ENCODE measurements around the gene INPP5K. TPM values are rescaled to one million over a fixed set of nuclear protein-coding genes. Genes with fewer than 3 reads are reported as not detected.
"Not testable (repeated sequence)": the region's sequence is repeated elsewhere in the genome, so short reads cannot be mapped to it uniquely, and the experiment has no call there.

The INPP5K gene
- total RNA-seq, 1 experiment from 2014 or later: 26.2 TPM

- BruUV-seq (replicated peaks): no TSS peak
- Histone ChIP-seq H3K36me3 (ENCODE audit: insufficient read depth, low read length, poor library complexity, severe bottlenecking) (peaks cover 15% of the 10 kb centered on the region), H3K9me3 (ENCODE audit: low read depth, low read length, poor library complexity, severe bottlenecking) (no peaks in the 10 kb centered on the region), H3K27me3 (replicated peaks; ENCODE audit: insufficient read depth, low read depth, low read length, poor library complexity) (no peaks in the 10 kb centered on the region), H3K4me3 (ENCODE audit: low read depth, low read length, poor library complexity, severe bottlenecking) (no peak overlapping the region), H3K4me1 (ENCODE audit: insufficient read depth, low read length, poor library complexity, severe bottlenecking) (peaks cover 6% of the 10 kb centered on the region), H3K27ac (ENCODE audit: low read depth, low read length, poor library complexity, severe bottlenecking) (no peak overlapping the region)
- ChIA-PET POLR2A (ENCODE audit: low non-redundant PET) (no interaction called here), CTCF (no interaction called here)
- DNase-seq (ENCODE audit: low spot score): no peak
- no peak for TF ChIP-seq EZH2 (IDR thresholded peaks at IDR 0.05; ENCODE audit: borderline replicate concordance, low read depth, low read length, poor library complexity, severe bottlenecking)
- no peak for TF ChIP-seq CTCF (conservative IDR thresholded peaks at IDR 0.05; ENCODE audit: low read depth, low read length)
- intact Hi-C loops (cut with micrococcal nuclease; ENCODE audit: unreplicated experiment): loop anchor here (10.0 kb wide), 1 partner anchor 88 kb away; no protein-coding TSS in a partner anchor
These were observed 63.6 kb downstream of the INPP5K start for GRCh38 chr17:1452836-1453235.

- POLR2A ChIA-PET (ENCODE audit: low non-redundant PET): interaction anchor here (1.5 kb wide), 1 partner anchor 66 kb away, joined by 3 read pairs; the partner anchor contains the start of gene INPP5K
- DNase-seq (ENCODE audit: low spot score); H3K9me3 ChIP-seq (ENCODE audit: low read depth, low read length, poor library complexity, severe bottlenecking); H3K4me1 ChIP-seq (ENCODE audit: insufficient read depth, low read length, poor library complexity, severe bottlenecking); BruUV-seq (replicated peaks); H3K27me3 ChIP-seq (replicated peaks; ENCODE audit: insufficient read depth, low read depth, low read length, poor library complexity); H3K27ac ChIP-seq (ENCODE audit: low read depth, low read length, poor library complexity, severe bottlenecking); H3K4me3 ChIP-seq (ENCODE audit: low read depth, low read length, poor library complexity, severe bottlenecking); CTCF ChIA-PET: not testable (repeated sequence)
- intact Hi-C loops (cut with micrococcal nuclease; ENCODE audit: unreplicated experiment): loop anchor here (10.0 kb wide), 1 partner anchor 85 kb away; no protein-coding TSS in a partner anchor
- peaks cover 15% of the 10 kb centered on the region for H3K36me3 ChIP-seq (ENCODE audit: insufficient read depth, low read length, poor library complexity, severe bottlenecking)
These were observed 66.2 kb downstream of the INPP5K start for GRCh38 chr17:1450261-1450660.

- no TSS peak for BruUV-seq (replicated peaks)
- Histone ChIP-seq H3K4me3 (ENCODE audit: low read depth, low read length, poor library complexity, severe bottlenecking) (no peak overlapping the region), H3K27ac (ENCODE audit: low read depth, low read length, poor library complexity, severe bottlenecking) (no peak overlapping the region), H3K27me3 (replicated peaks; ENCODE audit: insufficient read depth, low read depth, low read length, poor library complexity) (no peaks in the 10 kb centered on the region), H3K36me3 (ENCODE audit: insufficient read depth, low read length, poor library complexity, severe bottlenecking) (peaks cover 15% of the 10 kb centered on the region), H3K9me3 (ENCODE audit: low read depth, low read length, poor library complexity, severe bottlenecking) (no peaks in the 10 kb centered on the region), H3K4me1 (ENCODE audit: insufficient read depth, low read length, poor library complexity, severe bottlenecking) (peaks cover 3% of the 10 kb centered on the region)
- CTCF ChIA-PET: no interaction called here
- intact Hi-C loops (cut with micrococcal nuclease; ENCODE audit: unreplicated experiment): no loop called here
- no peak for TF ChIP-seq CTCF (conservative IDR thresholded peaks at IDR 0.05; ENCODE audit: low read depth, low read length)
- no peak for TF ChIP-seq EZH2 (IDR thresholded peaks at IDR 0.05; ENCODE audit: borderline replicate concordance, low read depth, low read length, poor library complexity, severe bottlenecking)
- POLR2A ChIA-PET (ENCODE audit: low non-redundant PET): interaction anchor here (1.5 kb wide), 1 partner anchor 67 kb away, joined by 3 read pairs; the partner anchor contains the start of gene INPP5K
- DNase-seq (ENCODE audit: low spot score): no peak
These were observed 66.9 kb downstream of the INPP5K start for GRCh38 chr17:1449412-1449967.

- intact Hi-C loops (cut with micrococcal nuclease; ENCODE audit: unreplicated experiment): no loop called here
- DNase-seq (ENCODE audit: low spot score): no peak
- Histone ChIP-seq H3K9me3 (ENCODE audit: low read depth, low read length, poor library complexity, severe bottlenecking) (no peaks in the 10 kb centered on the region), H3K4me3 (ENCODE audit: low read depth, low read length, poor library complexity, severe bottlenecking) (no peak overlapping the region), H3K36me3 (ENCODE audit: insufficient read depth, low read length, poor library complexity, severe bottlenecking) (peaks cover 3% of the 10 kb centered on the region), H3K27me3 (replicated peaks; ENCODE audit: insufficient read depth, low read depth, low read length, poor library complexity) (no peaks in the 10 kb centered on the region), H3K4me1 (ENCODE audit: insufficient read depth, low read length, poor library complexity, severe bottlenecking) (no peaks in the 10 kb centered on the region), H3K27ac (ENCODE audit: low read depth, low read length, poor library complexity, severe bottlenecking) (no peak overlapping the region)
- ChIA-PET CTCF (interaction anchor here (0.6 kb wide), 1 partner anchor 82 kb away, joined by 3 read pairs; no protein-coding TSS in a partner anchor), POLR2A (ENCODE audit: low non-redundant PET) (no interaction called here)
- TF ChIP-seq CTCF (conservative IDR thresholded peaks at IDR 0.05; ENCODE audit: low read depth, low read length) (no peak), EZH2 (IDR thresholded peaks at IDR 0.05; ENCODE audit: borderline replicate concordance, low read depth, low read length, poor library complexity, severe bottlenecking) (no peak)
- no TSS peak for BruUV-seq (replicated peaks)
These were observed 69.4 kb downstream of the INPP5K start for GRCh38 chr17:1447052-1447451.

Measured in A673 (cell line).